Mucosa of gallbladder (tissue), 1 donor: ENCODE data around the gene AGAP2. TPM values are rescaled to one million over a fixed set of nuclear protein-coding genes. Genes with fewer than 3 reads are reported as not detected.
"Not testable (repeated sequence)": the region's sequence is repeated elsewhere in the genome, so short reads cannot be mapped to it uniquely, and the experiment has no call there.

Source experiments
- DNase-seq: peaks from one replicate; pipeline ENCODE4 v3.0.0-alpha.2; 2020; ENCODE audit warnings: low spot score
- total RNA-seq: library from RNA; stranded (reverse); gene quantifications from one replicate; pipeline ENCODE4 v1.2.1, GENCODE V29; 2021
- donor health status: DM: no; HTN: no; CAD: no.

The AGAP2 gene
- total RNA-seq, 1 donor from 2014 or later = 2.6 TPM

- no peak for DNase-seq
These were observed 14.9 kb downstream of the AGAP2 start for GRCh38 chr12:57723630-57723962.

- no peak for DNase-seq
These were observed 15.6 kb downstream of the AGAP2 start for GRCh38 chr12:57722716-57723629.

GRCh38 chr12:57721846-57722608, 16.5 kb downstream of the AGAP2 start:
- DNase-seq = not testable (repeated sequence)

- DNase-seq = no peak
These were observed 17.6 kb downstream of the AGAP2 start for GRCh38 chr12:57720606-57721595.

GRCh38 chr12:57719777-57720605, 18.6 kb downstream of the AGAP2 start:
- DNase-seq = no peak

- DNase-seq = no peak
These were observed 19.7 kb downstream of the AGAP2 start for GRCh38 chr12:57718641-57719528.

GRCh38 chr12:57717846-57718640, 20.5 kb downstream of the AGAP2 start:
- no peak for DNase-seq

GRCh38 chr12:57717131-57717530, 21.4 kb downstream of the AGAP2 start:
- DNase-seq = no peak

GRCh38 chr12:57716305-57716704, 22.2 kb downstream of the AGAP2 start:
- no peak for DNase-seq

- DNase-seq = no peak
These were observed 22.8 kb downstream of the AGAP2 start for GRCh38 chr12:57715786-57716185.

GRCh38 chr12:57715036-57715748, 23.4 kb downstream of the AGAP2 start:
- DNase-seq = not testable (repeated sequence)

GRCh38 chr12:57713209-57713608, 25.3 kb downstream of the AGAP2 start:
- DNase-seq = no peak

GRCh38 chr12:57712701-57713100, 25.8 kb downstream of the AGAP2 start:
- DNase-seq = no peak

- no peak for DNase-seq
These were observed 30.2 kb downstream of the AGAP2 start for GRCh38 chr12:57708296-57708695.

GRCh38 chr12:57707250-57707649, 31.3 kb downstream of the AGAP2 start:
- DNase-seq = no peak

- DNase-seq = no peak
These were observed 38.2 kb downstream of the AGAP2 start for GRCh38 chr12:57700317-57700716.

- DNase-seq = no peak
These were observed 40.1 kb downstream of the AGAP2 start for GRCh38 chr12:57698414-57698813.

GRCh38 chr12:57697076-57697475, 41.5 kb downstream of the AGAP2 start:
- DNase-seq = no peak
